B cell (primary cell): ENCODE data around the gene RPS6KA1.

Source experiments
- CTCF ChIP-seq: fragments of 200-600 bp; IDR thresholded peaks from one replicate; pipeline ENCODE4 v1.8.0; 2022; ENCODE audit warnings: antibody characterized with exemption, mild to moderate bottlenecking
- EZH2 ChIP-seq: IDR thresholded peaks from 2 replicates; pipeline ENCODE4 v1.6.1; 2012; ENCODE audit warnings: borderline replicate concordance, low read depth, mild to moderate bottlenecking, moderate library complexity, low read length; ENCODE audit not compliant: insufficient read depth, poor library complexity, severe bottlenecking

- TF ChIP-seq CTCF (no peak), EZH2 (no peak)
Observed at GRCh38 chr1:26580116-26580515, 50.6 kb downstream of the RPS6KA1 start.
